Kidney (tissue), 14 donors: Measurements from ENCODE around the gene MGAT4D. TPM values are rescaled to one million over a fixed set of nuclear protein-coding genes. Genes with fewer than 3 reads are reported as not detected.

Experiments
- DNase-seq, 5 donors: peaks; one replicate each; pipeline ENCODE4 v3.0.0-alpha.2; 2013 to 2020
- FAIRE-seq: peaks from 2 replicates; lab custom pipeline; 2012; peaks lifted over from hg19 to GRCh38; lab: Jason Lieb, UNC
- H3K27ac ChIP-seq, 2 donors: one replicate each; pipeline ENCODE4 v1.7.0; 2013; ENCODE audit warnings: low read depth in 2 of 2, low read length in 2 of 2, inconsistent platforms in 1 of 2
- H3K27me3 ChIP-seq: one replicate; pipeline ENCODE4 v1.7.1; 2013; ENCODE audit warnings: low read length, inconsistent platforms; ENCODE audit not compliant: control insufficient read depth, insufficient read depth
- H3K36me3 ChIP-seq, 3 donors: one replicate each; pipeline versions ENCODE4 v1.7.0 to v1.7.1; 2013; ENCODE audit warnings: low read length in 3 of 3, control low read depth in 1 of 3, inconsistent platforms in 1 of 3; ENCODE audit not compliant: insufficient read depth in 3 of 3, control insufficient read depth in 2 of 3
- H3K4me1 ChIP-seq, 3 donors: one replicate each; pipeline versions ENCODE4 v1.7.0 to v1.7.1; 2013; ENCODE audit warnings: low read length in 3 of 3, inconsistent platforms in 1 of 3, low read depth in 1 of 3; ENCODE audit not compliant: control insufficient read depth in 2 of 3, insufficient read depth in 2 of 3
- H3K4me3 ChIP-seq, 3 donors: one replicate each; pipeline versions ENCODE4 v1.7.0 to v1.8.1; 2013; ENCODE audit warnings: low read length in 3 of 3, control low read depth in 1 of 3, inconsistent platforms in 1 of 3
- H3K9ac ChIP-seq, 3 donors: one replicate each; pipeline versions ENCODE4 v1.7.0 to v1.7.1; 2013; ENCODE audit warnings: low read length in 3 of 3, control low read depth in 1 of 3, inconsistent platforms in 1 of 3
- H3K9me3 ChIP-seq, 3 donors: one replicate each; pipeline versions ENCODE4 v1.7.0 to v1.7.1; 2013; ENCODE audit warnings: low read length in 3 of 3, control low read depth in 1 of 3, inconsistent platforms in 1 of 3; ENCODE audit not compliant: control insufficient read depth in 2 of 3, insufficient read depth in 1 of 3
- intact Hi-C: fragments of 100-400 bp; cut with DNase I; formaldehyde crosslinking; loops from one replicate; pipeline ENCODE4 v1.11.1; 2022
- polyA plus RNA-seq: library from polyadenylated mRNA; stranded (reverse); fragments of 350-450 nt; fragmentation: Illumina TruSeq; extraction: RNeasy Lipid Tissue Mini Kit (QIAGEN cat#74804); gene quantifications from one replicate; pipeline ENCODE4 v1.2.3, GENCODE V29; 2014; ENCODE audit warnings: low read depth, low replicate concordance; ENCODE audit not compliant: insufficient read depth
- total RNA-seq: library from RNA; stranded (reverse); fragmentation: NEBNext Ultra II Directional; extraction: Animal tissue kit (Norgen Biotek cat#: 25700); gene quantifications from one replicate; pipeline ENCODE4 v1.2.1, GENCODE V29; 2021
- TF ChIP-seq, protein P1 (sequence below): IDR thresholded peaks from 3 replicates; pipeline ENCODE4 v1.5.1; 2012; ENCODE audit warnings: mild to moderate bottlenecking, moderate library complexity, borderline replicate concordance; ENCODE audit not compliant: insufficient read depth; ENCODE audit errors: extremely low read depth
- donor health status: control.
- donor health status: control.
- donor health status: control.
- donor health status: control.
- donor health status: control.
- donor health status: DM: yes; HTN: yes; CAD: no.
- donor health status: Normal renal cell carcinoma (clear cell type).

MGAT4D gene
- total and polyA plus RNA-seq, 2 donors from 2014 or later, result not detected

DNA sequence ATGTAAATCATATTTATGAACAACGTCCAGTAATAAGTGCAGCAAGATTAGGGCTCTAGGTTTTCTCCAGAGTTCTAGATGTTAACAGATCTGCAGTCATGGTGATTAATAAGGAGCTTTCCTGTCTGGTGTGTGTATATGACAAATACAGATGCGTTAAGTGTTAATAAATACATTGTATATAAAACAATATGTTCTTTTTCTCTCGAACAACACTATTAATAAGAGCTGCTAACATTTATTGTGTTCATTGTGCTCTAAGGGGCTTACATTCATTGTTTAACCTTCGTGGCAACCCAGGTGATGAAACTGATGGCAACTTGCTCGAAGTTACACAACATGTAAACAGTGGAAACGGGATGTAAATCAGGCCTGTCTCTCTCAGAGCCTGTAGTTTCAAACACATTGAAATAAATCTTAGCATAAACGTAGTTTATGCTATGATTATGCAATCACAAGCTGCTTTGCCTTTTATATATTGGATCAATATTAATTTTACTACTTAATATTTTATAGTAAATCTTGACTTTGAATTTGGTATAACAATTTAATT, 70.1 kb downstream of the MGAT4D start:
- Histone ChIP-seq H3K36me3 (no peaks in the 10 kb centered on the region), H3K4me3 (peak overlapping the region; percentile 30 to 68 (median 57)), H3K9me3 (no peaks in the 10 kb centered on the region), H3K4me1 (peaks cover 0 to 2% (median 0%) of the 10 kb centered on the region in 3 donors), H3K9ac (no peak overlapping the region), H3K27me3 (peaks cover 2% of the 10 kb centered on the region), H3K27ac (no peak overlapping the region)
- intact Hi-C loops, result no loop called here
- FAIRE-seq (no peak), DNase-seq (peak in 1 of 5 donors; percentile 16)
- TF ChIP-seq, protein P1, sequence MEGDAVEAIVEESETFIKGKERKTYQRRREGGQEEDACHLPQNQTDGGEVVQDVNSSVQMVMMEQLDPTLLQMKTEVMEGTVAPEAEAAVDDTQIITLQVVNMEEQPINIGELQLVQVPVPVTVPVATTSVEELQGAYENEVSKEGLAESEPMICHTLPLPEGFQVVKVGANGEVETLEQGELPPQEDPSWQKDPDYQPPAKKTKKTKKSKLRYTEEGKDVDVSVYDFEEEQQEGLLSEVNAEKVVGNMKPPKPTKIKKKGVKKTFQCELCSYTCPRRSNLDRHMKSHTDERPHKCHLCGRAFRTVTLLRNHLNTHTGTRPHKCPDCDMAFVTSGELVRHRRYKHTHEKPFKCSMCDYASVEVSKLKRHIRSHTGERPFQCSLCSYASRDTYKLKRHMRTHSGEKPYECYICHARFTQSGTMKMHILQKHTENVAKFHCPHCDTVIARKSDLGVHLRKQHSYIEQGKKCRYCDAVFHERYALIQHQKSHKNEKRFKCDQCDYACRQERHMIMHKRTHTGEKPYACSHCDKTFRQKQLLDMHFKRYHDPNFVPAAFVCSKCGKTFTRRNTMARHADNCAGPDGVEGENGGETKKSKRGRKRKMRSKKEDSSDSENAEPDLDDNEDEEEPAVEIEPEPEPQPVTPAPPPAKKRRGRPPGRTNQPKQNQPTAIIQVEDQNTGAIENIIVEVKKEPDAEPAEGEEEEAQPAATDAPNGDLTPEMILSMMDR, result no peak

DNA sequence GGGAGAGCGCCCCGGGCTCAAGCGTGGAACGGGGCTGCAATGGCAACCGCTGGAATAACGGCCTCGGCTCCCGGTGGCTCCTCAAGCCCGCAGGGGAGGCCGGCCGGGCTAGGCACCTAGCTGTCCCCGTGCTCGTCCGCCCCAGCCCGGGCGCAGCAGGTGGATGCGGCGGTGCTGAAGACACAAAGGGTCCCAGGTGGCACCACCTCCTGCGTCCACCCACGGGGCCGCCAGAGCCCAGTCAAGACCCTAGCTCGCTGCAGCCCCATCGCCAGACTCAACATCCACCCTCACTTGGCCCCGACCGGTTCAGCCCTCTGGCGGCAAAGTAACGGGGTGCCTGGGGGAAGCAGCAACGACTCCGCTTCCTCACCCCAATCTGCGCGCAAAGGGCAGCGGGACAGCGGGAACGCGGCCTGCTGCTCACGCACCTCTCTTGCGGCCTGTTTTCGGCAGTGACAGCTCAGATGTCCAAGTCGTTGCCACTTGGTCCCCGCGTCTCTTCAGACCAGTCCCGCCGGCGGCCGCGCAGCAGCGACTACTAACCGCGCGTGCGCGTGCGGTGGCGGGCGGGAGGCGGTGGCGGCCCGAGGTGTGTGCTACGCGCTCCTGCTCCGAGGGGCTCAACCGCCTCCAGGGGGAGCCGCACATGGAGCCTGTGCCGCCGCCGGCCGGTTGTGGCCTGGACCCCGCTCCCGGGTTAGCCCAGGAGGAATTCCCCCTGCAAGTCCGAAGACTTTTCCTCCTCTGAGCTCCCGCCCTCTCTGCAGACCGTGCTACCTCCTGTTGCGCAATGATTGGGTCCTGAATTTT, 70.8 kb downstream of the MGAT4D start, which contains the start of gene CLGN:
Gene CLGN, minus strand, starts transcription at position 543 of the 813 bp plus-strand sequence. CDS start 14,570 bp downstream, outside the sequence.
- Histone ChIP-seq H3K27ac (no peak within 1 kb of the TSS), H3K36me3 (no peaks in the 10 kb centered on the region), H3K9me3 (no peaks in the 10 kb centered on the region), H3K27me3 (peaks cover 2% of the 10 kb centered on the region), H3K4me1 (peaks cover 0 to 2% (median 0%) of the 10 kb centered on the region in 3 donors), H3K4me3 (peak within 1 kb of the TSS; percentile 57 to 74 (median 68)), H3K9ac (peak within 1 kb of the TSS in 1 of 3 donors; percentile 56)
- FAIRE-seq, result no peak
- intact Hi-C loops, result no loop called here
- peak; percentile 80 to 95 (median 93) for DNase-seq
- TF ChIP-seq, protein P1, result peak; percentile 15

DNA sequence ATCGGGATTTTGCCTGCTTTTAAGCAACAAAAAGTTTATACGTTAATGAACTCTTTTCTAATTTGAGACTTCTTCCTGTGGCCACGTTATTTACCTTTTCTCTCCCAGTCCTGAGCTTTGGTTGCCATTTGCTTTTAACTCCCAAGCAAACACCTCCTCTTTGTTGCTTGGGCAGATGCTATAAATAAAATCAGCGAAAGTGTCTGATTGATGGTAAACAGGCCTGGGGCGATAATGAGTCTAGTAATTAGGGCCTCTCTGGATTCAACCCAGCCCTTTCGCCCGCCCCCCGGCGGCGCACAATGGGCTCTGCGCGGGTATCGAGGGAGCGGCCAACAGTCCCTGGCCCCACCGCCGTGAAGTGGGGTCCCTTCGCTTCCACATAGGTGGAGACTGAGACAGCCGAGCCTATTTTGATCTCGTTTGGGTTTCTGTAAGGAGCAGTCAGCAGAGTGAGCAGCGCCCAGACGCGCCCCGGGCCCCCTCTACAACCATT, 71.4 kb downstream of the MGAT4D start:
- DNase-seq (peak in 4 of 5 donors; percentile 54 to 65 (median 56)), FAIRE-seq (no peak)
- intact Hi-C loops, result no loop called here
- TF ChIP-seq, protein P1, result no peak
- no peak overlapping the region for H3K9ac ChIP-seq
- peak overlapping the region; percentile 57 to 74 (median 68) for H3K4me3 ChIP-seq
- H3K4me1 ChIP-seq, result peaks cover 0 to 2% (median 0%) of the 10 kb centered on the region in 3 donors
- H3K27me3 ChIP-seq, result peaks cover 2% of the 10 kb centered on the region
- no peaks in the 10 kb centered on the region for H3K9me3 ChIP-seq
- no peaks in the 10 kb centered on the region for H3K36me3 ChIP-seq
- H3K27ac ChIP-seq, result no peak overlapping the region
